HG02678 (cell line): ENCODE results near the gene CUL9.
A peak's percentile ranks its signal among the peaks of the same experiment; 100 is the strongest.
"Not testable (repeated sequence)": the region's sequence is repeated elsewhere in the genome, so short reads cannot be mapped to it uniquely, and the experiment has no call there.

Experiments used
- ATAC-seq: cut with Tn5 transposase; IDR thresholded peaks from one replicate; pipeline ENCODE4 v1.9.1; 2021; ENCODE audit warnings: mild to moderate bottlenecking, moderate library complexity; ENCODE audit not compliant: unreplicated experiment

Gene CUL9

DNA sequence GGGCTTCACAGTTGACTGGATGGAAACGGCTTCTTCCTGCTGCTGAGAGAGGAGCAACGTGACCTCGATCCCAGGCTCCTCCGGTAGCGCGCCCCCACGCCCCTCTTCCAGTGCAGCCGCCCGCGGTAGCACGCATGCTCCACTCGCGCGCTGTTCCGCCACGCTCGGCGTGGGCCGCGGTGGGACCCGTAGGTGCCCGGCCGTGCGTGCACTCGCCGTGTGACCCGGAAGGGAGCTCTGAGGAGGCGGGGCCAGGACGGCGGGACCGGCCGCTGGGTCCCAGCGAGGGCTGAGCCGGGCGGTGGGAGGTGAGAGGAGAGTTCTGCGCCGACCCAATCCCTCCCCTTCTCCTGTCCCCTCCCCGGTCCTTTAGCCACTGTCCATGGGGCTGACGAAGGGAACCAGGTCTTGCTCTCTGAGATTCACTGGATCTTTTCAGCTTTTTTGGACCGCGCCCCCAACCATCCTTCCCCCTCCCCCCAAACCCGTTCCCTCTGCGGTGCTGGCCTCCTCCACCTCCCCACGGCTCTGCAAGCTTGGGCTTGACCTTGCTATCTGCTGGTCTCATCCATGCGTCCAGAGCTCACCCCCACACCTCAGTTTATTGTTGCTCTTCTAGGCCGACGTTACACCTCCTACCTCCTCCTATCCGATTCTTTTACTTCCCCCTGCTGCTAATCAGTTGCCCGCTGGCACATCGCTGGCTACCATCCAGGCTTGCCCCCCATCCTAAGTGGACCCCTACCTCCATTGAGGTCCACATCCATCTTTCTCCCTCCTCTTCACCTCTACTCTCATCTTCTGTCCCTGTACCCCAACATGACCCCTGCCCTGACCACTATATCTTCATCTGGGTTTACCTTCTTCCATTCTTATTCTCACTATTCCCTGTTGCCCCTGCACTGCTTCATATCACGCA, at the start of gene CUL9:
Gene CUL9 (plus strand): TSS at position 255 of the 919 bp plus-strand sequence. CDS start 2,115 bp downstream, outside the sequence.
- peak; percentile 97 for ATAC-seq

DNA sequence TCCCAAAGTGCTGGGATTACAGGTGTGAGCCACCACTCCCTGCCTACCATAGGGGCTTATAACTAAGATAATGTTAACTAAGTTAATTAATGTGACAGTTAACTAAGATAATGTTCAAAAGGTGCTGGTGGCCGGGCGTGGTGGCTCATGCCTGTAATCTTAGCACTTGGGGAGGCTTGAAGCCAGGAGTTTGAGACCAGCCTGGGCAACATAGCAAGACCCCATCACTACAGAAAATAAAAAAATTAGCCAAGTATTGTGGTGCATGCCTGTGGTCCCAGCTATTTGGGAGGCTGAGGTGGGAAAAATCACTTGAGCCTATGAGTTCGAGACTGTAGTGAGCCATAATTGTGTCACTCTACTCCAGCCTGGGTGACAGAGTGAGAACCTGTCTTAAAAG, 43.7 kb upstream of the CUL9 start:
- no peak for ATAC-seq

DNA sequence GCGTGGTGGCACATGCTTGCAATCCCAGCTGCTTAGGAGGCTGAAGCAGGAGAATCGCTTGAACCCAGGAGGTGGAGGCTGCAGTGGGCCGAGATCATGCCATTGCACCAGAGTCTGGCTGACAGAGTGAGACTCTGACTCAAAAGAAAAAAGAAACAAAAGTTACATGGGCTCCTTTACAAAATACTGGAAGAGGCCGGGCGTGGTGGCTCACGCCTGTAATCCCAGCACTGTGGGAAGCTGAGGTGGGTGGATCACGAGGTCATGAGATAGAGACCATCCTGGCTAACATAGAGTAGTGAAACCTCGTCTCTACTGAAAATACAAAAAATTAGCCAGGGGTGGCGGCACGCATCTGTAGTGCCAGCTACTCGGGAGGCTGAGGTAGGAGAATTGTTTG, 42.0 kb upstream of the CUL9 start:
- ATAC-seq, result not testable (repeated sequence)

DNA sequence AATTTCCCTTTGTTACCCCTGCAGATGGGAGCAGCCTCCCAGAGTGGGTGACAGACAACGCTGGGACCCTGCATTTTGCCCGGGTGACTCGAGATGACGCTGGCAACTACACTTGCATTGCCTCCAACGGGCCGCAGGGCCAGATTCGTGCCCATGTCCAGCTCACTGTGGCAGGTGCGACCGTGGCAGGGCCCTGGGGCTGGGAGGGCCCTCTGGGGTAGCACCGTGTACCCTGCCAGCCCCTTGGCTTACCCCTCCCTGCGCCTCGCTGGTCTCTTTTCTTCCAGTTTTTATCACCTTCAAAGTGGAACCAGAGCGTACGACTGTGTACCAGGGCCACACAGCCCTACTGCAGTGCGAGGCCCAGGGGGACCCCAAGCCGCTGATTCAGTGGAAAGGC, 40.4 kb upstream of the CUL9 start:
- ATAC-seq, result no peak

DNA sequence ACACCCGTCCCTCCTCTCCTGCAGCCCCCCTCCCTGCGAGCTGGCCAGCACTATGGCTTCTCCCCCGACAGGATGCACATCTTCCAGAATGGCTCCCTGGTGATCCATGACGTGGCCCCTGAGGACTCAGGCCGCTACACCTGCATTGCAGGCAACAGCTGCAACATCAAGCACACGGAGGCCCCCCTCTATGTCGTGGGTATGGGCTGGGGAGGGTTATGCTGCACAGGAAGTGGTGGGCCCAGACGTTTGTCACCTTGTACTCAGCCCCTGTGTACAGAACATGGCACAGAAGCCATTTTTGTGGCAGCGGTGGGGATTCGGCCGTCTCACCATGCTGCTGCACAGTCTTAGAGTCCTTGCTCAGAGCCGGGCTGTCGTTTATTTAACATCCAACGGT, 39.9 kb upstream of the CUL9 start:
- no peak for ATAC-seq

DNA sequence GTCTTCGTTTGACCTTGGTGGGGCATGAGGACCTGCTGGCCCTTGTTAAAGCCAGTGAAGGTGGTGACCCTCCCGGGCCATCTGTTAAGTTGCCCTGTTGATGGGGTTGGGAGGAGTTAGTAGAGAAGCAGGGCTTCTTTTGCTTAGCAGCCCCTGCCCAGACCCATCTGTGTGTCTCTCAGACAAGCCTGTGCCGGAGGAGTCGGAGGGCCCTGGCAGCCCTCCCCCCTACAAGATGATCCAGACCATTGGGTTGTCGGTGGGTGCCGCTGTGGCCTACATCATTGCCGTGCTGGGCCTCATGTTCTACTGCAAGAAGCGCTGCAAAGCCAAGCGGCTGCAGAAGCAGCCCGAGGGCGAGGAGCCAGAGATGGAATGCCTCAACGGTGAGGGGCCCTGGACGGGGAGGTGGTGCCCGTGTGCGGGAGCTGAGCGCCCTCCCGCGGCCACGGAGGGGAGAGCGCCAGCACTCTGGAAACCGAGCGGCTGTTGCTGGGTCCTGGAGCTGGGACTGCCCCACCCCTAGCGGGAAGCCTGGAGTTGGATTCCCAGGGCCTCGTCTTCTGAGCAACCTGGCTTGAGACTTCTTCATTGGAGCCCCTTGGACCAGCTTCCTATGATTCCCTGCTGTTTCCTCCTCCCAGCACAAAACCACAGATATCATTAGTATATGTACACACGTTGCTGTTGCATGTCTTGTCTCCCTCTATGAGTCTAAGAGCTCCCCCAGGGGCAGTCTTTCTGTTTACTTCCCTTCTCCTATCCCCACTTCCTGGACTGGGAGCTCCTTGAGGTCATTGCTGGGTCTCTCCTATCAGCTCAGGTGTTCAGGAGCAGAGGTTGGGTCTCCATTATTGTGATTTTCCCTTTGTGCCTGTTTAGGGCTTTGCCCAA, 38.5 kb upstream of the CUL9 start:
- no peak for ATAC-seq

DNA sequence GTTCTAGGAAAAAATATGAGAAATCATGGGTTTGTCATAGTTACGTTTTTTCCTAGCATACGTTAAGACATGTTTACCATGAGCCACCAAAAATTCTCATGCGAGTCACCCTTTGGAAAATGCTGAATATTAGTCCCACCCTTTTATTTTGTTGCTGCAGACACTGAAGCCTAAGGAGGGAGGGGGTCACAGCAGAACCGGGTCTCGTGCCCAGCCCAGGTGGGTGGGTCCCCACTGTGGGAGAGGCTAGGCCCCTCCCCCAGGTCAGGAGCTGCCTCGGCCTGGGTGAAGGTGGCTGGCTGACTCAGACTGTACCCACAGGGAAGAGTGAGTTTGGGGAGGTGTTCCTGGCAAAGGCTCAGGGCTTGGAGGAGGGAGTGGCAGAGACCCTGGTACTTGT, 37.1 kb upstream of the CUL9 start:
- ATAC-seq, result no peak

DNA sequence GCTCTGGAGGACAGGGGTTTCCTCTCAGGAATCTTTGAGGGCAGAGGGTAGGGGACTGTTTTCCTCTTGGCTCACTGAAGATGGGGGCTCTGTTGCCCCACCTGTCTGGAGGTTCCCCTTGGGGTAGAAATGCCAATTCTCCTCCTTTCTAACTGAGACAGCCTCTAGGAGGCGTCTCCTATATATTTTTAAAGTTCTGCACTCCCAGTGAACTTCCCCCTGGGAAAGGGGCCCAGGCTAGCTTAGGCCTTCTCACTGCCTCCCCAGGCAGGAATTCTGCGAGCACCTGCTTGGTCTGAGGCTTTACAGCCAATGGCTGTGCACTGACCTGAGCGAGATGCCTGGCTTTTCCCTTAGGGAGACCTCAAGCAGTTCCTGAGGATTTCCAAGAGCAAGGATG, 35.7 kb upstream of the CUL9 start:
- ATAC-seq, result no peak

DNA sequence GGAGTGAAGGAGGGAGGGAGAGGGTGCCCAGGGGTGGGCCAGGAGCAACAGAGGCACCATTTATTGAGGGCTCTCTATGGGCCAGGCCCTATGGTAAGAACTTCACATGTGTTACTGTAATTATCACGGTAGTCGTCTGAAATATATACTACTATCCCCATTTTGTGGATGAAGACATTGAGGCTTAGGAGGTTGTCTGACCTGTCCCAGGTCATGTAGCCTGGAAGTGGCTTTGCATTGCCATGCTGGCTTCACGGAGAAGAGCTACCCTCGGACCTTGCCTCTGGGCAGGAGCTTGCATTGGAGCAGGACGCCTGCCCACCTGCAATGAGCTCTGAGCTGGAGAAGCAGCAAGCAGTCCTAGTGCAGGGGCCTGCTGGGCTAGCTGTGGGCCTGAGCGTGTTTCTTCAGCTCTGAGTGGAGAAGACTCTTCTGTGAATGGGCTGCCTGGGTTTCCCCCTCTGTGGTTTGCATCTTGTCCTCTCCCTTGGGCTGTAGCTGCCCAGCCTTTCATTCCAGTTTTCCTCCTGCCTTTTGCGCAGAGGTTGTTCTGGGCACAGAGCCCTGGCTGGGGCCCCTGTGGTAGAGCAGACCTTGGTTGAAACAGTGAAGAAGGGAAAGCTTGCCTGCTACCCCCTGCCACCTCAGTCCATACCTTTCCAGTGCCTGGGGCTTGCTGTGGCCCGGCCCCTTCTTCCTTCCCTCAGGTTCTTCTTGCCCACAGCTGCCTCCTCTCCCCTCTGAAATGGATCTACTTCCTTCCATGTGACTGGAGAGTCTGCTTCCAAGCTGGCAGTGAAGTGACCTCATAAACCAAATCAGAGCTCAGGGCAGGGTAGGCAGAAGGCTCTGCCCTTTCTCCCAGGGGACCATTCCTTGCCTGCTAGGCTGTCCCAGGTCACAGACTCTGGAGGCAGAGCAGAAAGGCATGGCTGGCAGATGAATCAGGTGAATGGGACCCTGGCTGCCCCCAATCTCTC, 35.0 kb upstream of the CUL9 start:
- ATAC-seq, result no peak

DNA sequence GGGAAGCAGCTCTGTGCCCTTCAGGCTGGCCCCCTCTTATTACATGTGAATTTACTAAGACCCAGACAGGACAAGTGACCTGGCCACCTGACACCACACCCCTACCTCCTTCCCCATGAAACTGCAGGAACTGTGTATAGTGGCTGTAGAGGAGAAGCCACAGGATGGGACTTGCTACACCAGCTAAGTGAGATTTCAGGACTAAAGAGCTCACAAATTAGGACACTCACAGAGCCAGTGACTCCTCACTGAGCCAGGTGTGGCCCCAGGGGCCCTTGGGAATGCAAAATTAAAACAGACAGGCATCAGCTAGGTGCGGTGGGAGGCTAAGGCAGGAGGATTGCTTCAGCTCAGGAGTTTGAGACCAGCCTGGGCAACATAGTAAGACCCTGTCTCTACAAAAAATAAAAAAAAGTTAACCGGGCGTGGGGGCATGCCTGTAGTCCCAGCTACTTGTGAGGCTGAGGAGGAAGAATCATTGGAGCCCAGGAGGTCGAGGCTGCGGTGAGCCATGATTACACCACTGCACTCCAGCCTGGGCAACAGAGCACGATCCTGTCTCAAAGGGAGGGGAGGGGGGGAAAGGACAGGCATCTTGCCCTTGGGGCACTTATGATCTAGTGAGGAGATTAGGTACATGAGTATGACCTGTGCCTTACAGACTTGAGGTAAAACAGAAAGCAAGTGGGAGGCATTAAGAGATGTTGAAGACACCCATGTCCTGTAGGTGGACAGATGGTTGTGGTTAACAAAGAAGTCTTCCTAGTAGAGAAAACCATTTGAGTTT, 34.1 kb upstream of the CUL9 start:
- ATAC-seq, result no peak

DNA sequence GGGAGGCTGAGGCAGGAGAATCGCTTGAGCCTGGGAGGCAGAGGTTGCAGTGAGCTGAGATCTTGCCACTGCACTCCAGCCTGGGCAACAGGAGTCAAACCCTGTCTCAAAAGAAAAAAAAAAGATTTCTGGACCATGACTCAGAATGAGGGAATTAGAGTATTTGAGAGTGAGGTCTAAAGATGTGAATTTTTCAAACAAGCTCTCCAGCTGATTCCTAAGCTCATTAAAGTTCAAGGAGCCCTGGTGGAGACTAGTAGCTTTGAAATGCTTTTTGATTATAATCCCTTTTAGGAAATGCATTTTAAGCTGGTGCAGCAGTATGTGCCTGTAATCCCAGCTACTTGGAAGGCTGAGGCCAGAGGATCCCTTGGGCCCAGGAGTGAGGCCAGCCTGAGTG, 32.7 kb upstream of the CUL9 start:
- no peak for ATAC-seq

DNA sequence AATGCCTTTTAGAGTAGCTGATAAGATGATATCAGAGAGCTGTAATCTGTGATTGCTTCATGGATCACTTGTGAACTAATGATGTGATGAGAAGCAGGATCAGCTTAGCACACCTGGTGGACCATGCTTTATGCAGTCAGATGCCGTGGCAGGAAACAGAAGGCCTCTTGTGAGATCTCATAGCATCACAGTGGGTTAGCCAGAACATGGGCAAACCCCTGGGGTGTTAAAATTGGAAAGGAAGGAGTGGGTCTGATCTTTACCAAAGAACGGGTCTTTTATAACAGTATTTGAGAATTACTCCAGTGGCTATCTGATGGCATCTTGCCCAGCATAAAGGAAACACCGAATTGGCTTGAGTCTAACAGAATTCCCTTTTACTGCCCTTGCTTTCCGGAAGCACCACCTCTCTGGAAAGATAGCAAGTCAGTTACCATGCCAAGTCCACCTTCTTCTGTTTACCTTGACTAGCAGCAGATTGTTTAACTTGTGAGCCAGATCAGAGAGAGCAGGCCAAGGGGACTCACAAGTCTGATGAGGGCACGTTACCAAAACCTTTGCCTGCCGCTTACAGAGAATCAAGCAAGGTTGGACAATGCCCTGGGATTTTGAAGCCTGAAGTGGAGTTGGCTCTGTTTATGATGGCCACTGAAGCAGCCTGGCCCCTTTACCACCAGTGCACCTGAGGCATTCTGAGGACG, 31.8 kb upstream of the CUL9 start:
- no peak for ATAC-seq

DNA sequence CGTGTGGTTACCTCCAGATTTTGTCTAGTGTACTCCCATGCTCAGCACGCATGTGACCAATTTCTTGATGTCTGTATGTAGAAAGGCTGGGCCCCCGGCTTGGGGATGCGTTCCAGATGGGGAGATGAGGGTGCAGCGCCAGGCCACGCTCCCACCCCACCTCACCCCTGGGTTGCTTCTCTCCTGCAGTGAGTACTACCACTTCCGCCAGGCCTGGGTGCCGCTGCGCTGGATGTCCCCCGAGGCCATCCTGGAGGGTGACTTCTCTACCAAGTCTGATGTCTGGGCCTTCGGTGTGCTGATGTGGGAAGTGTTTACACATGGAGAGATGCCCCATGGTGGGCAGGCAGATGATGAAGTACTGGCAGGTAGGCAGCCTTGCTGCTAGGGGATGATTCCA, 22.4 kb upstream of the CUL9 start:
- ATAC-seq, result no peak

DNA sequence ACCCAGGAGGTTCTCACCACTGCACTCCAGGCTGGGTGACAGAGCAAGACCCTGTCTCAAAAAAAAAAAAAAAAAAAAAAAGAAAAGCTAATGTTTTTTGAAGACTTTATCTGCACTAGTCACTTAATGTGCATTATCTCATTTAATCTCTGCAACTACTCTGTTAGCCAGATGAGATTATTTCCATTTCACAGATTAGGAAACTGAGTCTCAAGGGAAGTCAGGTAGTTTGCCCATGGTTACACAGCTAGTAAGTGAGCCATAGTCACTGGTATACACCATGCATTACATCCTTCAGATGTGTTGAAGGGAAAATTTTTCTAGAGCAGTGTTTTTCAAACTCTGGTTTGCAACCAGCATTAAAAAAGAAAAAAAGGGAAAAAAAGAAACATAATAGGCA, 18.1 kb upstream of the CUL9 start:
- no peak for ATAC-seq

DNA sequence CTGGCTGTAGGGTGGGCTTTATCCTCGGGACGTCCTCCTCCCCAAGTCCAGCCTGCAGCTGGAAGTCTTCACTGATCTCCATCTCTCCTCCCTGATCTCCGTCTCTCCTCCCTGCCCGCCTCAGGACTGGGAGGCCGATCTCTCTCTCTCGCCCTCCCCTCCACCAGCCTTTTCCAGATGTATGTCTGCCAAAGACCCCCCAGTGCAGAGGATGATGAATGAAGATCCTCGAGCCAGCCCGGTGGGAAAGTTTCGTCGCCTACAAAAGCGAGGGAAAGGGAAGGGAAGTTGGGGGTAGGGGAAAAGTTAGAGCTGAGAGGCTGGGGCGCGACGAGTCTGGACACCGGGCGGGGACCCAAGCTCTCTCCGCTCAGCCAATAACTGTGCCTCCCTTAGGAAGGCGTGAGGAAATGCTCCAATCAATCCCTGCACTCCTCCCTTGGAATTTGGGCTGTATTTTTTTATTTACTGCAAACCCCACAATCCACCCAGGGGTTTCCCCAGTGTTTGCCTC, 11.5 kb upstream of the CUL9 start:
- ATAC-seq, result no peak

DNA sequence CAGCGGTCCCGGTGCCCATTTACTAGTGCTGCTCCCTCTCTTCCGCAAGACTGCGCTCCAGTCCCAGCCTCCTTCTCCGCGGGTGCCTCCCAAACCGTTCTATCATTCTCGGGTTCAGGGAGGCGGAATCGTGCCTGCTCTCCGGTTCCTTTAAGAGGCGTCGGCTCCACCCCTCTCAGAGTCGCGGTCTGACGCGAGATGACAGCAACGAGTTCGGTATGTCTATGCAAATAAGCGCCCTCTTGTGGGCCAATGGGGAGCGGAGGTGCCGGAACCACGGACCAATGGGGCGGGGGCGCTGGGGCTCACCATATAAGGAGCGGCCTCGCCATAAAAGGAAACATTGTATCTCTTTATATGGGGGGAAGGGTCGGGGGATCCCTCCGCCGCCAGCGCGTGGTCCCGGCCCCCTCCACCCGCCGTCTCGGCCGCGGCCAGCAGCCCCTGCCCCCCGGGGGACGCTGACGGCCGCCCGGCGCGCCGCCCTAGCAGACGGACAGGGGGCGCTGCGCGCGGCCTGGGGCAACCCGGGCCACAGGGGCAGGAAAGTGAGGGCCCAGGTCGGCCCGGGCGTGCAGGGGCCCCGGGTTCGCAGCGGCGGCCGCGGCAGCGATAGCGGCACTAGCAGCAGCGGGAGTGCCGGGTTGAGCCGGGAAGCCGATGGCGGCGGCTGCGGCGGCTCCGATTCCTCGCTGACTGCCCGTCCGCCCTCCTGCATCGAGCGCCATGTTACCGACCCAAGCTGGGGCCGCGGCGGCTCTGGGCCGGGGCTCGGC, 10.9 kb upstream of the CUL9 start, which contains the start of gene SRF:
Gene SRF (plus strand): TSS at position 339 of the 776 bp plus-strand sequence. CDS start 388 bp downstream, at position 727.
- peak; percentile 64 for ATAC-seq

DNA sequence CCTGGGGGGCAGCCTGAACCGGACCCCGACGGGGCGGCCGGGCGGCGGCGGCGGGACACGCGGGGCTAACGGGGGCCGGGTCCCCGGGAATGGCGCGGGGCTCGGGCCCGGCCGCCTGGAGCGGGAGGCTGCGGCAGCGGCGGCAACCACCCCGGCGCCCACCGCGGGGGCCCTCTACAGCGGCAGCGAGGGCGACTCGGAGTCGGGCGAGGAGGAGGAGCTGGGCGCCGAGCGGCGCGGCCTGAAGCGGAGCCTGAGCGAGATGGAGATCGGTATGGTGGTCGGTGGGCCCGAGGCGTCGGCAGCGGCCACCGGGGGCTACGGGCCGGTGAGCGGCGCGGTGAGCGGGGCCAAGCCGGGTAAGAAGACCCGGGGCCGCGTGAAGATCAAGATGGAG, 10.3 kb upstream of the CUL9 start:
- peak; percentile 1 for ATAC-seq
